ENCODE measurements around the gene PKMYT1.

DNA sequence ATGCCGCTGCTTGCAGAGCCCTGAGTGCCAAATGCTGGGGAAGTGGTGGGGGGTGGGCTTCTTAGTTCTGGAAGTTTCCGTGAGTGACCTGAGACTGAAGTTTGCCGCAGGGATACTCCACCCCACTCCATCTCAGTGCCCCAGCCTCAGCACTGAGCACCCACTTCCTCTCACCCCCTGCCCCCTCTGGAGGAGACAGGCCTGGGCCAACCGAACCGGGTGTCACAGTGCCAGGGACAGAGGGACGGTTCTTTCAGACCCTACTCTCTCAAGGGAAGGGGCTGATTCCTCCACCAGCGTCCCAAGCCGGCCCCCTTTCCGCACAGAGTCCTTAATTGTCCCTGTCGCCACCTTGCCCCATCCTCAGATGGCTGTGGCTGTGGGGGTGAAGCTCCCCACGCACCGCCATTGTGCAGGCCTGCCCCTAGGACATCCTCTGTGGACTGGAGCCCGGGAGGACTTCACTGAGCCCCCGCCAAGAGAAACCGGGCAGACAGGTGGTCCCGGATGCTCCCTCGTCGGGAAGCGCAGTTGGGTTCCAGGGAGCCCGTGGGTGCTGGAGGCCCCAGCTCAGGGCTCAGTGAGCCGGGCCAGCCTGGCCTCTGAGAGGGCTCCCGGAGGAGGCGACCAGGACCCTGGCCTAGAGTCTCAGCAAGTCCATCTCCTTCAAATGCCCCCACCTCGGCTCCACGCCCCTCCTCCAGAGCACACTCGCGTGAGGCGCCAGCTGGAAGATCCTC lies 17.7 kb downstream of the PKMYT1 start:
- TF ChIP-seq, protein P1, sequence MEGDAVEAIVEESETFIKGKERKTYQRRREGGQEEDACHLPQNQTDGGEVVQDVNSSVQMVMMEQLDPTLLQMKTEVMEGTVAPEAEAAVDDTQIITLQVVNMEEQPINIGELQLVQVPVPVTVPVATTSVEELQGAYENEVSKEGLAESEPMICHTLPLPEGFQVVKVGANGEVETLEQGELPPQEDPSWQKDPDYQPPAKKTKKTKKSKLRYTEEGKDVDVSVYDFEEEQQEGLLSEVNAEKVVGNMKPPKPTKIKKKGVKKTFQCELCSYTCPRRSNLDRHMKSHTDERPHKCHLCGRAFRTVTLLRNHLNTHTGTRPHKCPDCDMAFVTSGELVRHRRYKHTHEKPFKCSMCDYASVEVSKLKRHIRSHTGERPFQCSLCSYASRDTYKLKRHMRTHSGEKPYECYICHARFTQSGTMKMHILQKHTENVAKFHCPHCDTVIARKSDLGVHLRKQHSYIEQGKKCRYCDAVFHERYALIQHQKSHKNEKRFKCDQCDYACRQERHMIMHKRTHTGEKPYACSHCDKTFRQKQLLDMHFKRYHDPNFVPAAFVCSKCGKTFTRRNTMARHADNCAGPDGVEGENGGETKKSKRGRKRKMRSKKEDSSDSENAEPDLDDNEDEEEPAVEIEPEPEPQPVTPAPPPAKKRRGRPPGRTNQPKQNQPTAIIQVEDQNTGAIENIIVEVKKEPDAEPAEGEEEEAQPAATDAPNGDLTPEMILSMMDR (IDR thresholded peaks at IDR 0.05), result no peak
- TF ChIP-seq POLR2A (IDR thresholded peaks at IDR 0.05), result no peak
